Astrocyte of the hippocampus (primary cell): ENCODE data around the gene SLC24A4.

ENCODE experiments used
- DNase-seq: peaks from one replicate; pipeline ENCODE4 v3.0.0; 2011; ENCODE audit warnings: low read depth, low spot score

SLC24A4 gene

DNA sequence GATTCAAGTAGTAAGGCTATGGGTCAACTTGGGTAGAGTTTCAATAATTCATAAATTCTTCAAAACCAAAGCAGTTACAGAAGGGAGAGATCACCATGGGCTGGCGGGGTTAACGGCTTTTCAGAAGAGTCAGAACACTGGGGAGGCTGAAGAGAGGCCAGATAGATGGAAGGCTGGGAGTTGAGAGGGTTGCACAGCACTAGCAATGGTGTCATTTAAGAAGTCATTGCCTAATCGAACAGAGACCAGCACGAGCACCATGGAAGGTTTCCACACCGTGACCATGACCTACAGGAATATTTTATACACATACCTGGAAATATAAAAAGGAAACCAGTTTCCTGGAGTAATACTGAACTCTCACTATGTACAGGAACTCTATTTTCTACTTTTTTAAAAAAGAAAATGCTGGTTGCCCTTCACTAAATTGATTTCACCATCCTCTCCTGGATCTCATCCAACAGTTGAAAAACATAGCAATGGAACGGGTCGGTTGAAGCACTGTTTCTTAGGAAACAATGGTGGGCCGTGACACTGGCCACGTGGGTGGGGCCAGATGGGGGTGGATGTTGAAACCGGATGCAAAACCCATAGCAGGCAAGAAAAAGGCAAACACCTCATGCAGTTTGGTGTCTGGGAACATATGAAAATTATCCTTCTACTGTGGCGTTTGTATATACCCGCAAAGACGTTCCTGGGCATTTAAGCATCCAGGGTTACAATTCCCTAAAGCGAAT, 152.7 kb downstream of the SLC24A4 start:
- no peak for DNase-seq

DNA sequence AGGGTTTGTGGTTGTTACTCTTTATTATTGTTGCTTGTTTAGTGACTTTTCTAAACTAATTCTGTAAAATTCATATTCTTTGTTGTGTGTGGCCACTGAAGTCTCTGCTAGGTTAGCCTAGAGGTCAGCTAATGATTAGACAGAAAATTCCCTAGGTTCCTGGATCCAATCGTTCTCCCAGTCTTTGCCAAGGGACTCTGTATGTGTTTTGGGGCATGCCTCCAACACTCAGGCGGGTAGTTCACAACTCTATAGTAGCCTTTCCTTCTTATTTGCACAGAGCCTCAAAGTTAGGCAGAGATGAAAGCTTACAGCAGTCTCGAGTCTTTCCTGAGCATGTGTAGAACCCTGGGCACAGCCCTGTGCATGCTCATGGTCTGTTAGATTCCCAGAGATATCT, 157.9 kb downstream of the SLC24A4 start:
- no peak for DNase-seq

DNA sequence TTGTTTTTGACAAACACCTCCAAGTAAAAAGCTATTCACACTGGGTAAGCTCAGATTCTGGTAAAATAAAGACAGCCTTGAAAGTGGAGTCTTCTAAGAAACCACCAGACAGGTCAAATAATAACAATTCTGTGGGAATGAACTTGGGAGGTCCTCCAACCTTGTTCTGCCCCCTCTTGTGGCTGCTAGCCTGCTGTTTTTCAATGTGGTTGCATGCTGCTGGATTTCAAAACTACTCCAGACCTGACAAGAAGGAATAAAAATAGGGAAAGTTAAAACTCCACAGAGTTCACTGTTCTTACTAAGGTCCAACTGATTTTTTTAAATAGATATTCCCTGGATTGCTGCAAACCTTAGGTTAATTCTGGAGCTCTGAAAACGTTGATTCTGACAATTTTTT, 158.4 kb downstream of the SLC24A4 start:
- peak; percentile 56 for DNase-seq

DNA sequence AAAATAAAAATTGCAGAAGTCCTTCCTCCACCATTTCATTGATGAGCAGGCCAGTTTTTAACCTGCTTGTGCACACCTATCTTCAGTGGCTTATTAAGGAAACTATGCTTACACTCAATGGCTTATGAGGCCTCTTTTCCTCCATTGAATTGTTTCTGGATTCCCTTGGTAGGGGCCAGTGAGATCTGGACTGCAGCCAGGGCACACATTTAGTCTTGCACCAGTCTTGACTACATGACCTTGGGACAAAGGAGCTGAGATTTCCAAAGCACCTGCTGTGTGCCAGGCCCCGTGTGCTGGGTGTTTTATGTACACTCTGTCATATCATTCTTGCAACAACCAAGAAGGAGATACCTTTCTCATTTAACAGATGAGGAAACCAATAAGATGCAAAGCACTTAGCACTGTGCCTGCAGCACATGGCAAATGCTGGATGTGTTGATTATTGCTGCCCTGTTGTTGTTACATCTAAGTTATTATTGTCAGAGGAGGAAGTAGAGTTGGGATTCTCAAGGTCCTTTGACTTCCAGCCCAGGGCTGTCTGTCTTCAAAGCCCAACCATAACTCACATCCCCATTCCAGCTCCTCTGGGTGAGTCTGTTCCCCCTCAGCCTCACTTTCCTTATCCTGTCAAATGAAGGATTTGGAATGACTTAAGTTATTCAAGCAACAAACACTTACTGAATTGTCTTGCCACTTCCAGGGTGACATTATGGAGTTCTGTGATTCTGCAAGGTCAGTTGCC, 159.0 kb downstream of the SLC24A4 start:
- no peak for DNase-seq

DNA sequence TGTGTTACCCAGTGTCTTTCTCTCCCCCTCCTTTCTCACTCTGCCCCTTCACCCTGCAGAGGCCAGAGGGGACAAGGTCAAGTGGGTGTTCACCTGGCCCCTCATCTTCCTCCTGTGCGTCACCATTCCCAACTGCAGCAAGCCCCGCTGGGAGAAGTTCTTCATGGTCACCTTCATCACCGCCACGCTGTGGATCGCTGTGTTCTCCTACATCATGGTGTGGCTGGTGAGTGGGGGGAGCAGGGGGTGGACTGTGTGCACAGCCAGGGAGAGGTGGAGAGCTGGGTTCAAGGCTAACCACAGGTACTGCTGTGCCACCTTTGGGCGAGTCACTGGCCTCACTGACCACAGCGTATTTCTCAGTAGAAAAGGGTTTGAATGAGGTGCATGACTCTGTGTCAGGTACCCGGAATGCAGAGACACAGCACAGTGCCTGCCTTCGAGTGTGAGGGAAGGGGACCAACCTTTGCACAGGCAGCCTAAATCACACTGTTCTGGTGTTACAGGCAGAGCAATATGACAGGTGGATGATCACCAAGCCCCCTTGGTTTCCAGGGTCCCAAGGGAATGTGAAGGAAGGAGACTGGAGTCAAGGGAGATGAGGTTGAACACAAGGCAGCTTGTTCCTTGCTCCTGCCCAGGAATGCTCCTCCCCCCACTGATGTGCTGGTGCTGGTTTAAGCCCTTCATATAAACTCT, 159.8 kb downstream of the SLC24A4 start:
- DNase-seq: no peak

DNA sequence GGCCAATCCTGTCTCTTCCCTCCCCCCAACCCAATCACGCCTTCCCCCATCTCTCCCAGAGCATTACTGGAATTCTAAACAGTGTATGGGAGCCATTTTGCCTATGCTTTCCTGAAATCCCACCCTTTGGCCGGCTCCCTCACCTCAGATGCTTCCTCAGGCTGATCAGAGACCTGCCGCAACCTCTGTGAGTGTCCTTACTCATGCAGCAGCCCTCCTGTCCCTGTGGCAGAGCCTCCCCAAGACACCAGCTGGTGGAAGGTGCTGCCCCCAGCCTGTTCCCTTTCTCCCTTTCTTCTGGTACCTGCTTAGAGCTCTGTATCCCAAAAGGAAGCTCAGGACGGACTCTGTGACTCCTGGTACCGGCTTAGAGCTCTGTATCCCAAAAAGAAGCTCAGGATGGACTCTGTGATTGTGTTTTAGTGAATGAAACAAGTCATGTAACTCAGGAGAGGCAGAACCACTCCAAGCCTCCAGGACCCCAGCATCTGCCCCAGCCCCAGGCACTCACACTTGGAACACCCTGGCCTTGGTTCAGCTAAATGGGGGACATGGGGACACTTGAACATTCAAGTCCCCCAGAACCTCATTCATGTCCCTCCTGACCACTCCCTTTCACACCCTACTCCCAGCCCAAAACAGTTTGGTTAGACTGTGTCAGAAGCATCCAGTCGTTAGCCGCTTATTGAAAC, 161.3 kb downstream of the SLC24A4 start:
- no peak for DNase-seq

DNA sequence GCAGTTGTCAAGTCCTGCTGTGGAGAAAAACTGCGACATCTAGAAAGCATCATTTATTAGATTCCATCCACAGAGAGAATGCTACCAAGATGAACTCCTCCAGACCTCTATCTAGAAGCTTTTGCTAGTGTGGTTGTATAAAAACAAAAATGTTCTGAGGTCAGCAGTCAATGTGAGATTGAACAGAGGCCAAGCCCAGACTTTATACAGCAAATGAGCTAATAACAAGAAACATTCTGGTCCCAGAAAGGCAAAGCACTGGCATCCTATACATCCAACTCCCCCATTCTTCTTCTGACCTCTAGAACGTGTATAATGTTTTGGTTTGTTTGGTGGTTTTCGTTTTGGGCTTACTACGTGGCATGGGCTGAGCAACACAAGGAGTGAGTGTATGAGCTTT, 163.9 kb downstream of the SLC24A4 start:
- peak; percentile 64 for DNase-seq

DNA sequence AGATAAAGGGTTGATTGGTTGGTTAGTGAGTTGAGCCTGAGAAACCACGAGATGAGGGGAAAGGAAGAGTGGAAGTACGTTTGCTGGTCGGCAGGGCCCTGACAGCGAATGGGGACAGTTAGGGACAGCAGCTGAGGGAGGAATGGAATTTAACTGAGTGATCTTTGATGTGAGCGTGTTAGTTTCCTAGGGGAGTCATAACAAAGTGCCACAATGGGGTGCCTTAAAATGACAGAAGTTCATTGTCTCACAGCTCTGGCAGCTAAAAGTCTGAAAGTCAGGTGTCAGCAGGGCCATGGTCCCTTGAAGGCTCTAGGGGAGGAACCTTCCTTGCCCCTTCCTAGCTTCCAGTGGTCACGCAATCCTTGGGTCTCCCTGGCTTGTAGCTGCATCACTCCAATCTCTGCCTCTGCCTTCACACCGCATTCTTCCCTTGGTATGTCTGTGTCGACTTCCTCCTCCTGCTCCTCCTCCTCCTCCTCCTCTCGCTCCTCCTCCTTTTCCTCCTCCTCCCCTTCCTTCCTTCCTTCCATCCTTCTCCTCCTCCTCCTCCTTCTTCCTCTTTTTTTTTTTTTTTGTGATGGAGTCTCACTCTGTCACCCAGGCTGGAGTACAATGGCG, 164.7 kb downstream of the SLC24A4 start:
- DNase-seq: no peak

DNA sequence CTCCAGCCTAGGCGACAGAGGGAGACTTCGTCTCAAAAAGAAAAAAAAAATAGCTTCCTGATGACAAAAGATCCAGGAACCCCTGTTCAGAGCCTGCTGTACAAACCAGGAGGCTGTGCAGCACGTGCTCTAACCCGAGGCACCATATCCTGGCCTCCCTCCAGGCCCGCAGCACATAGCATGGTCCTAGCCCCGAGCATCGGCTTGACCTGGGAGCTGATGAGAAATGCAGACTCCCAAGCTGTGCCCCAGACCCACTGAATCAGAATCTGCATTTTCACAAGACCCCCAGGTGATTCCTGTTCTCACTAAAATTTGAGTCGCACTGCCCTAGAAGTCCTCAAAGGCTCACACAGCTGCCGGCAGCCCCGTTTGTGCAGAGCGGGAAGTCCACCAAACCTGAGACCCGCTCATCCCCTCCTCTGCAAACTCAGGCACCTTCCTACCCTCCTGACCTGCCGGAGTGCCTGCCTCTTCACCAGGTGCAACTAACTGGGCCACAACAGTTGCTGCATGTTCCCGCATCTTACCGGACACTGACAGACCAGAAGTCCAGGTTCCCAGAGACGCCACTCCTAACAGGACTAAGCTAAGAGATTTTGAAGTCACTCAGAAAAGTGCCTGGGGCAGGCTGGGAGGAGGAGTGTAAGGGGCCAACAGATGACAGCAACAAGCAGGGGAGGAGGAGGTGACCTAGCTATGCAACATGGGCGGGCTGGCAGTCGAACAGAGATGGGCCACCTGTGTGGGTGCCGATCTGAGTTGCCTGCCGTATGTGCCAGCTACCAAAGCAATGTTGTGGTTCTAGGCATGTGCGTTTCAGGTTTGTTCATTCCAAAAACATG, 166.7 kb downstream of the SLC24A4 start:
- DNase-seq: no peak

DNA sequence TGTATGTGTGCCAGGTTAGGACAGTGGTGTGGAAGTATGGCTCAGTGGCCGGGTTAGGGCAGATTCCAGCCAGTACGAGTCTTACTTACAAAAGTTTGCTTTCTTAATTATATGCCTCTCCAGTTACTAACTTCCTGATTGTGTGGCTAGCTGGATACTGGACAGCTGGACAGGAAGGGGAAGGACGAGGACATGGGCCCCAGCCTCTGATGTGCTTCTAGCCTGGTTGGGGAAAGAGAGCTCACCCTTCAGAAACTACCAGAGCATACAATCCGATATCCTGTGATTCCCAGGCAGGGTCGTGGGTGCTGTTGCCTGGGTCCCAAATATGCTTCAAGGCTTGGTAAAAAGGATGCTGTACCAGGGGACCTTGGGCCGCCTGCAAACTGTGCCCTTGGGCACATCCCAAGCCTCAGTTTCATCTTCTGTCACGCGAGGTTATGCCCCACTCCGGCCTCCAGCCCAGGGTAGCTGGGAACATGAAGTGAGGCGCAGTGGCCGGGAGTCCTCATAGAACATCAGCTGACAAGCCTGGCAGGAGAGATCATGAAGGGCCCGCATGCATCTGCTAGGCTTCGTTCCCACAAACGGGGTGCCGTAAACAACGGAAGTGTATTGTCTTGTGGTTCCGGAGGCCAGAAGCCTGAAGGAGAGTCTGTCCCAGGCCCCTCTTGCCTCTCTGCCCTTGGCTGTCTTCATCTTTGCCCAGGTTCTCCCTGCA, 167.4 kb downstream of the SLC24A4 start:
- DNase-seq: no peak

DNA sequence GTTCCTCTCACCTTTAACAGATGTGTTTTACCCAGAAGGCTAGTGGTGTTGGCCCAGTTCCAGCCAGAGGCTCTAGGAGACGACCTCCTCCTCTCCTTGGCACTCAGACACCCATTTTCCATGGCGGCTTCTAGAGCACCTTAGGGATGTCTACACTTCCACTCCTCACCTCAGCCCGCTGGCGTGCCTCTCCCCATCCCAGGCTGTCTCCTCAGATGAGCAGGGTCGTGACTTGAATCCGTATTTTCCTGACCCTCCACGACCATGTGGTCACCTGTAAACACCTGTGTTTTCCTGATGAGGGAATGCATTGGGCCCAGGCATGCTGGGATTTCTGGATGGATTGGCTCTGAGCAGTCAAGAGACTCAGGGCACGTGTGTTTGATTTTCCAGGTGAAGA, 168.8 kb downstream of the SLC24A4 start:
- DNase-seq: no peak

DNA sequence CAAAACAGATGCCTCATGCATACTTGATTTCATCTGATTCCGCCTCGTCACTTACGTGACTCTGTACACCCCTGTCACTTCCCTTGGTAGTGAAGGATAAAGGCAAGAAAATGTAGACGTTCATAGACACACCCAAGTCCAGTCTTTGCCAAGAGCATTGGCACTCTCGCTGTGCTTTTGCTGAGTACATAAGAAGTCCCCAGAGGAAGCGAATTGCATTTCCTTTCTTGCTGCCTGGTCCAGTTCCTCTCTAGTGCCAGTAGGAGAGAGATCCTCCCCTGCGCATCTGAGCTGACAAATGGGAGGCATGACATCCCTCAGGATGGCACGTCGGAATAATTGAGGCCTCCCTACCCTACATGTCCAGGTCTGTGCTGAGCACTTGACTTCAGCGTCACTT, 169.3 kb downstream of the SLC24A4 start:
- no peak for DNase-seq

DNA sequence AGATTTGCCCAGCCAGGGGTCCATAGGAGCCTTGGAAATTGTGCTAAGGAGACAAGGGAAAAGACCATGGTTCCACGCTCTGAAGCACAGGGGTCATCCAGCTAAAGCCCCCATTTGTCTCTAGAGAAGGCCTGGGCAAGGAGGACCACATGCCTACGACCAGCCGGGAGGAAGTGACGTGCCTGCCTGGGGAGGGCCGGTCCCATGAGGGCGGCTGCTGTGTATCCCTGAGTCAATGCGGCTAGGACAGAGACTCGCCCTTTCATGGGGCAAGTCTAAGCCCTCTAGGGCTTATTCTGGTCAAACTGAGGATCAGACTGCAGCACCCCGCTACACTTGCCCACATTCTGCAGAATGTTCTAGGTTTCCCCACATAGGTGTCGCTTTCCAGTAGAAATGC, 170.1 kb downstream of the SLC24A4 start:
- no peak for DNase-seq

DNA sequence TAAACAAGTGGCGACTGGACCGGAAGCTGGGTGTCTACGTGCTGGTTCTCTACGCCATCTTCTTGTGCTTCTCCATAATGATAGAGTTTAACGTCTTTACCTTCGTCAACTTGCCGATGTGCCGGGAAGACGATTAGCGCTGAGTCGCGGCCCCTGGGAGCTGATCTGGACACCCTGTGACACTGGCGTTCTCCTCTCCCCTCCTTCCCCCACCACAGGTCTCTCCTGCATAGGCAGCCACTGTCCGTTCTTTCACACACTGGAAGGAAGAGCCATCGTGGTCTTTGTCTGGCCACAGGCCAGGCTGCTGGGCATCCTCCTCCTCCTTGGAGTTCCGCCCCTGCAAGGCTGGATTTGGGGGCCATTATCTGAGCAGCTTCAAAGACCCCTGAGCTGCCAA, 170.5 kb downstream of the SLC24A4 start:
- DNase-seq: no peak

DNA sequence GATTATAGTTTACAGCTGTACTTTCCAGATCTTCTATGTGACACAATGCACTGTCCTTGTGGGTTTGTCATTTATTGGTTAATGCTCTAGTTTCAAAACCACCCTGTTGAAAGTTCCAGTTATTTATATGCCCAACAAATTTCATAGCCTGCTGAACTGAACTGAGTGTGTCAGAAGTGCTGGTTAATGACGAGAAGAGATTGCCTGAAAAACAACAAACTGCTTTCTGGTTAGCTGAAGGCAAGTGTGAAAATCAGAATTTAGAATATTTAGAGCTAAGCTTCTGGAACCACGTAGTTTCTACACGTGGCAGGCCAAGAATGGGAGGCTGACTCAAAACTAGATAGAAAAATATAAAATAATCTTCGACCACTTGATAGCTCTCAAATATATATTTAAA, 171.5 kb downstream of the SLC24A4 start:
- no peak for DNase-seq

DNA sequence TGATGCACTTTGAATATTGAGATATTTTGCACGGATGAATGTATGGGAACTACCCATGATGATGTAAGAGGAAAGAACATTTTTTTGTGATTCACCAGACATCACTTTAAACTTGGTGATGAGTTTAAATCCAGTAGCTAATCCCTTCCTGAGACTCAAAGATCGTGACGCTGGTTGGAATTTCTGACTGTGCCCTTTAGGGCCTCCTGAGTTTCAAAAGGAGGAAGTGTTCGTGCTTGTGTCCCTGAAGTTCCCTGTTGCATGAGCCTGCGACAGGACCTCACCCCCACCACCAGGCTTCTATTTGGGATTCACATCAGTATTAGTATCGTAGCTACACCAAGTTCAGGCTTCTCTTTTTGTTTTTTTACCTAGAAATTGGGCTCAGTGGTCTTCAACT, 172.1 kb downstream of the SLC24A4 start:
- no peak for DNase-seq

DNA sequence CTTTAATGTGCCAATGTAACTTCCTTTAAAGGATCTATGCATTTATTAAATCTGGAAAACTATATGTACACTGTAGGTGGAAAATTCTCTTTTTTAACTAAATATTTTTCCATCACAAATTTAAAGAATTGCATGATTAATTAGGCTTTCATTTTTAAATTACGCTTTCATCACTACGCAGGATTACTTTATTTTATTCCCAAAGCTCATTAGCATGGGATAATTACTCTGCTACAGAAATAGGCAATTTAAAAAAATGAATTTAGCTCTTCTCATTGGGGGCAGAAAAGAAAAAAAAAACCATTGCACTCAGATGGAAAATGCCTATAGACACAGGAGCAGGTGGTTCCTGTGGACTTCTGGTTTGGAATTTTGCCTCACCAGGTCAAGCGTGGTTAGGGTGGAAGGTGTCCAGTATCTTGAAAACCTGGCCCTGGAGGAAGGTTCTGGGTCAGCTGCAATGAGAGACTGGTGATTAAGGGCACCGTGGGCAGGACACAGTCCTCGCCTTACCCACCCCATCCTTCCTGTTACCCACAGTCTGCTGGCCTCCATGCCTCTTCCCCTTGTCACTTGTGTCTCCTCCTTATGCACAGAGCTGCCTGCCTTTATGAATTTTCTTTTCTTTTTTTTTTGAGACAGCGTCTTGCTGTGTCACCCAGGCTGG, 173.4 kb downstream of the SLC24A4 start:
- DNase-seq: no peak

DNA sequence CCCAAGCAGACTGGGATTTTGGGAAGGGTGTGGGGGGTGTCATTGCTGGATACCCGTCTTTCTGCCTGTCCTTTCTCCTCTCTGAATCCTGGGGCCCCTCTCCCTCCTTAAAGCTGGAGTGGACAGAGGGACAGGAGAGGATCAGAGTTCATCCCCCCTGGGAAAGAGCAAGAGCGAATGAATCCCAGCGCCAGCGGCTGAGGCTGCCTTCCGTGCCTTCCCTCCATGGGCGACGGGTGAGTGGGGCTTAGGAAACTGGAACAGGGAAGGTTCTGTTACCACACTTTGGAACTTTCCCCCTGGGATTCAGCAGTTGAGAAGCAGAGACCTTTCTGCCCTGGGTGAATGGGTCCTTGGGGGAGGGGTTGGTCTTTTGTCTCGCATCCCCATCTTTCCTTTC, 174.4 kb downstream of the SLC24A4 start:
- no peak for DNase-seq

DNA sequence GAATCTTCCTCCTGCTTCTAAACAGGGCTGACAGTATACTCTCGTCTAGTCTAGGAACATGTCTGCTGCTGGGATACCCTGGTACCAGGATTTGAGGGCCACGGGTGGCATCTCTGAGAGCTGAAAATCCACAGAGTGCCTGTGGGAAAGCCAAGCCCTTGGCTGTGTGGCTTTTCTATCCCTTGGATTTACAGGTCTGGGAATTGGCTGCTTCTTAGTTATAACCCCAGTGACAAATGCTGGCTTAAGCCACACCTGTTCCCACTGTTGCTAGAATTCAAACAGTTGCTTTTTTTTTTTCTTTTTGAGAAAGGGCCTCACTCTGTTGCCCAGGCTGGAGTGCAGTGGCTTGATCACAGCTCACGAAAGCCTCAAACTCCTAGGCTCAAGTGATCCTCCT, 176.3 kb downstream of the SLC24A4 start:
- DNase-seq: no peak
